Fibroblast of villous mesenchyme (primary cell): ENCODE data around the gene USP9X. TPM values are rescaled to one million over a fixed set of nuclear protein-coding genes. Genes with fewer than 3 reads are reported as not detected.
"Not testable (repeated sequence)": the region's sequence is repeated elsewhere in the genome, so short reads cannot be mapped to it uniquely, and the experiment has no call there.

Experiments used
- DNase-seq: peaks from one replicate; pipeline ENCODE4 v3.0.0-alpha.2; 2010; ENCODE audit warnings: low read depth
- H3K4me3 ChIP-seq: 2 replicates; pipeline ENCODE4 v1.5.1; 2011; ENCODE audit warnings: low read depth, mild to moderate bottlenecking, low read length
- CTCF ChIP-seq: IDR thresholded peaks from 2 replicates; pipeline ENCODE4 v1.5.1; 2012; ENCODE audit warnings: low read depth, mild to moderate bottlenecking, low read length; ENCODE audit not compliant: insufficient read depth
- total RNA-seq: library from RNA; depleted of rRNA; stranded (reverse); fragments of >200 nt; gene quantifications from 2 replicates; pipeline ENCODE4 v1.2.3, GENCODE V29; 2012

USP9X gene
- total RNA-seq, 1 donor: 180 TPM

DNA sequence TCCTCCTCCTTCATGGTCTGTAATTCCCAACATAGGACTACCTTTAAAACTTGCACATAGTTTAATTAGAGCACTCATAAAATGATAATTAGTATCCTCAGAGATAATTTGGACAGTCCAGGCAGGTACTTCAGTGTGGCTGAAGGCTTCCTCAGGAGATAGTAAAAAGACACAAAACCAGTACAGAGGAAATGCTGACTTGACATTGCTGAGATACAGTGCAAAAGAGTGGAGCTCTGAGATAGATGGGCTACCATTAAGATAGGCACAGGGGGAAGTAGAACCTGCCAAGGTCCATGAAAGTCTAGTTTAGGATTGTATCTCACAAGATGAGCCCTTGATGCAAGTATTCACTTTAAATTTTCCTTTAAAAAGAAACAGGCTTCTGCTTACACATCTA is 91.0 kb downstream of the USP9X start:
- H3K4me3 ChIP-seq: no peak overlapping the region
- no peak for DNase-seq
- no peak for TF ChIP-seq CTCF

DNA sequence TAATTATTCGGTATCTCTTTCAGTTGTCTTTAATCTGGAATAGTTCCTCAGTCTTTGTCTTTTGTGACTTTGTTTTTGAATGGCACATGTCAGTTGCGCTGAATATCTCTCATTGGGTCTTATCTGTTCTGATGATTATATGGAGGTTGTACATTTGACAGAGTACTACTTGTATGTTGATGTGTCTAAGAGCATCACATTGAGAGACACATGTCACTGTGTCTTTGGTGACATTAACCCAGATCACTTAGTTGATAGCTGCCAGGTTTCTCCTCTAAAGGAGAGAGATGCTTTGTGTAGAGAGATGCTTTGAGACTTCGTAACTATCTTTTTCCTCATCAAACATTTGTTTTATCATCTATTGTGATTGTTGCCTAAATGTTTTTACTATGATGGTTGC is 92.1 kb downstream of the USP9X start:
- no peak for DNase-seq
- no peak for TF ChIP-seq CTCF
- no peak overlapping the region for H3K4me3 ChIP-seq

DNA sequence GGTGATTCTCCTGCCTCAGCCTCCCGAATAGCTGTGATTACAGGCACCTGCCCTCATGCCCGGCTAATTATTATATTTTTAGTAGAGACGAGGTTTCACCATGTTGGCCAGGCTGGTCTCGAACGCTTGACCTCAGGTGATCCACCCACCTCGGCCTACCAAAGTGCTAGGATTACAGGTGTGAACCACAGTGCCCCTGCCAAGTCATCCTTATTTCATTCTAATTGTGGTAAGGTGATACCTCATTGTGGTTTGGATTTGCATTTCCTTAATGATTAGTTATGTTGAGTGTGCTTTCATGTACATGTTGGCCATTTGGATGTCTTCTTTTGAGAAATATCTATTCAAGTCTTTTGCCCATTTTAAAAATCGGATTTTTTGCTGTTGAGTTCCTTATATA is 93.0 kb downstream of the USP9X start:
- TF ChIP-seq CTCF: no peak
- H3K4me3 ChIP-seq: no peak overlapping the region
- no peak for DNase-seq

DNA sequence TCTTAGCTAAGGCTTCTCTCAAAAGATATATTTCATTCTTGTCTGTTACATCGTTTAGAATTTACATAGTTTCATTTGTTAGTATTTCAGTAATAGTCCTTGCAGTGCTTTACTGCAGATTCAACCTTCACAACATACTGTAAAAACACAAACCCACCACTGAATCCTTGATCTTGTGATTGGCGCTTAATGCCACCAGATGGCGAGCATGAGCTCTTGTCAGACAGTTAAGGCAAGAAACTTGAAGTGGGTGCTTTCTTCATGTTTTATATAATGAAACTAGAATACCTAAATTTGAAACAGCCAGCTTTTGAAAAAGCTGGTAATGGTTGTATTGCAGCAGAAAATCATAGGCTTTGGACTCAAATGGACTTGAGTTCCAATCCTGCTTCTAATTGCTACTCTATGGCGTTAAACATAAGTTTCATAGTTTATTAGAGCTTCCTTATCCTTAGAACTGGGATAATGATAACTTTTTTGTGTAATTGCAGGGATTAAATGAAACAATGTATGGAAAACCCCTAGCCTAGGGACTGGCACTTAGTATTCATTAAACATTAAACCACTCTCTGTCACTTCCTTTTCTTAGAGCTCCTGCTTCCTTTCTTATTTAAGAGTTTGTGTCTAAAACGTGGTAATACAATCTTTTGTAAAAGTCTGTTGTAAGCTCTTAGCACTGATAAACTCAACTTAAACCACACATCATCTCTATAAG is 95.1 kb downstream of the USP9X start:
- H3K4me3 ChIP-seq: no peak overlapping the region
- DNase-seq: peak; percentile 76
- peak; percentile 73 for TF ChIP-seq CTCF

DNA sequence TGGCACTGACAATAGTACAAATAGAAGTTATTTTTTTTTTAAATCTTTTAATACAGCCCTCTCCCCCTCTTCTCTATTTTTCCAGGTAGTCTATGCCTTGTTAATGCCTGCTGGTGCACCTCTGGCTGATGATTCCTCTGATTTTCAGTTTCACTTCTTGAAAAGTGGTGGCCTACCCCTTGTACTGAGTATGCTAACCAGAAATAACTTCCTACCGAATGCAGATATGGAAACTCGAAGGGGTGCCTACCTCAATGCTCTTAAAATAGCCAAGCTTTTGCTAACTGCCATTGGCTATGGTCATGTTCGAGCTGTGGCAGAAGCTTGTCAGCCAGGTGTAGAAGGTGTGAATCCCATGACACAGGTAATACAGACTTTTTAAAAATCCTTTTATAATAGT is 99.1 kb downstream of the USP9X start:
- no peak for DNase-seq
- H3K4me3 ChIP-seq: no peak overlapping the region
- no peak for TF ChIP-seq CTCF

DNA sequence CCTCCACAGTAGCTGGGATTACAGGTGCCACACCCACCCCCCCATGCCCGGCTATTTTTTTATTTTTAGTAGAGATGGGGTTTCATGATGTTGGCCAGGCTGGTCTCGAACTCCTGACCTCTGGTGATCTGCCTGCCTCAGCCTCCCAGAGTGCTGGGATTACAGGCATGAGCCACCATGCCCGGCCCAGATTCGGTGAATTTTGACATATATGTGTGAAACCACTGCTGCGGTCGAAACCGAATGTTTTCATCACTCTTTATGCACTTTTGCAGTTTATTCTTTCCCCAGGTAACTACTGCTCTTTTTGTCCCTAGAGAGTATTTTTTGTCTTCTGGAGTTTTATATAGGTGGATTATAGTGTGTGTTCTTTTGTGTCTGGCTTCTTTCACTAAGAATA is 101.7 kb downstream of the USP9X start:
- not testable (repeated sequence) for DNase-seq, H3K4me3 ChIP-seq

DNA sequence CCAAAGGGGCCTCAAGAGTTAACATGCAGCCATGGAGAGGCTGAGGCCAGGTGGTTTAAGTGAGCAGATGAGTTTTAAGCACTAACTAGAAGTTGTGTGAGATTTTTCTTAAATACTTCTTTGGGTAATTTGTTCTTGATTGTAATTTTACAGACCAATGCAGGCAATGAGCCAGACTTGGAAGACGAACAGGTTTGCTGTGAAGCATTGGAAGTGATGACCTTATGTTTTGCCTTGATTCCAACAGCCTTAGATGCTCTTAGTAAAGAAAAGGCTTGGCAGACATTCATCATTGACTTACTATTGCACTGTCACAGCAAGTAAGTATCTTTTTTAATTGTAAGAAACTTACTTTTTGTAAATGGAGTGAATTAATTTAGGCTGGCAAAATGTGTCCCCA is 103.9 kb downstream of the USP9X start:
- TF ChIP-seq CTCF: no peak
- H3K4me3 ChIP-seq: no peak overlapping the region
- no peak for DNase-seq
